DND-41 (cell line): ENCODE results near the gene SPINDOC.

Experiments used
- EZH2 ChIP-seq: IDR thresholded peaks from 3 replicates; pipeline ENCODE4 v1.6.1; 2012; ENCODE audit warnings: borderline replicate concordance, low read depth, mild to moderate bottlenecking, moderate library complexity, low read length, inconsistent platforms; ENCODE audit not compliant: severe bottlenecking
- TF ChIP-seq, protein P1 (sequence below): IDR thresholded peaks from 2 replicates; pipeline ENCODE4 v1.5.1; 2012; ENCODE audit warnings: borderline replicate concordance, low read length, moderate library complexity, mild to moderate bottlenecking; ENCODE audit not compliant: poor library complexity, severe bottlenecking; ENCODE audit errors: extremely low read depth

DNA sequence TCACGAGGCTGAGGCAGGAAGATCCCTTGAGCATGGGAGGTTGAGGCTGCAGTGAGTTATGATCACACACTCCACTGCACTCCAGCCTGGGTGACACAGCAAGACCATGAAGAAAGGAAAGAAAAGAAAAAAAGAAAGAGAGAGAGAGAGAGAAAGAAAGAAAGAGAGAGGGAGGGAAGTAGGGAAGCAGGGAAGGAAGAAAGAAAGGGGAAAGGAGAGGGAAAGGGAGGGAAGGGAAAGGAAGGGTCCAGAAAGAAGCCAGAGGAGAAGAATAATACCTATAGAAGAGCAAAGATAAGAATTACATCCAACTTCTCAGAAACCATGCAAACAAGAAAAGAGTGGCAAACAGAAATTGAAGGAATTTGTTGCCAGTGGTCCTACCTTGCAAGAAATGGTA lies 27.4 kb upstream of the SPINDOC start:
- TF ChIP-seq, protein P1, sequence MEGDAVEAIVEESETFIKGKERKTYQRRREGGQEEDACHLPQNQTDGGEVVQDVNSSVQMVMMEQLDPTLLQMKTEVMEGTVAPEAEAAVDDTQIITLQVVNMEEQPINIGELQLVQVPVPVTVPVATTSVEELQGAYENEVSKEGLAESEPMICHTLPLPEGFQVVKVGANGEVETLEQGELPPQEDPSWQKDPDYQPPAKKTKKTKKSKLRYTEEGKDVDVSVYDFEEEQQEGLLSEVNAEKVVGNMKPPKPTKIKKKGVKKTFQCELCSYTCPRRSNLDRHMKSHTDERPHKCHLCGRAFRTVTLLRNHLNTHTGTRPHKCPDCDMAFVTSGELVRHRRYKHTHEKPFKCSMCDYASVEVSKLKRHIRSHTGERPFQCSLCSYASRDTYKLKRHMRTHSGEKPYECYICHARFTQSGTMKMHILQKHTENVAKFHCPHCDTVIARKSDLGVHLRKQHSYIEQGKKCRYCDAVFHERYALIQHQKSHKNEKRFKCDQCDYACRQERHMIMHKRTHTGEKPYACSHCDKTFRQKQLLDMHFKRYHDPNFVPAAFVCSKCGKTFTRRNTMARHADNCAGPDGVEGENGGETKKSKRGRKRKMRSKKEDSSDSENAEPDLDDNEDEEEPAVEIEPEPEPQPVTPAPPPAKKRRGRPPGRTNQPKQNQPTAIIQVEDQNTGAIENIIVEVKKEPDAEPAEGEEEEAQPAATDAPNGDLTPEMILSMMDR, result no peak
- TF ChIP-seq EZH2, result no peak
